Measurements from ENCODE around the gene MRPS12.

DNA sequence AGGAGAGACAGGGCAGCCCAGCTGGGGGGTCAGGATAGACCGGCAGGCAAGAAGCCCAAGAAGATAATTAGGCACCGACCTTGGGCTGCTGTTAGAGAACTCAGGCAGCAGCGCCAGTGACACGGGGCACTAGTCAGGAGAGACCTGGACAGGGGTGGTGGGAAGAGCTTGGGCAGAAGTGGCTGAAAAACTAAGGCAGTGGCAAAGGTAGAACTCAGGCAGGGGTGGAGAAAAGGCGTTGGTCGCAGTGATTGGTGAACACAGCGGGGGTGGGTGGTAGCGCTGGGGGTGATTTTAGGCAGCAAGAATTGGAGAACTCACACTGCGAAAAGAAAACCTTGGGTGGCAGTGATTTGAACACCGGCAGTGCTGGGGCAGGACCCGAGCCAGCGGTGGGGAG is 23.1 kb upstream of the MRPS12 start:
- TF ChIP-seq, protein P1, sequence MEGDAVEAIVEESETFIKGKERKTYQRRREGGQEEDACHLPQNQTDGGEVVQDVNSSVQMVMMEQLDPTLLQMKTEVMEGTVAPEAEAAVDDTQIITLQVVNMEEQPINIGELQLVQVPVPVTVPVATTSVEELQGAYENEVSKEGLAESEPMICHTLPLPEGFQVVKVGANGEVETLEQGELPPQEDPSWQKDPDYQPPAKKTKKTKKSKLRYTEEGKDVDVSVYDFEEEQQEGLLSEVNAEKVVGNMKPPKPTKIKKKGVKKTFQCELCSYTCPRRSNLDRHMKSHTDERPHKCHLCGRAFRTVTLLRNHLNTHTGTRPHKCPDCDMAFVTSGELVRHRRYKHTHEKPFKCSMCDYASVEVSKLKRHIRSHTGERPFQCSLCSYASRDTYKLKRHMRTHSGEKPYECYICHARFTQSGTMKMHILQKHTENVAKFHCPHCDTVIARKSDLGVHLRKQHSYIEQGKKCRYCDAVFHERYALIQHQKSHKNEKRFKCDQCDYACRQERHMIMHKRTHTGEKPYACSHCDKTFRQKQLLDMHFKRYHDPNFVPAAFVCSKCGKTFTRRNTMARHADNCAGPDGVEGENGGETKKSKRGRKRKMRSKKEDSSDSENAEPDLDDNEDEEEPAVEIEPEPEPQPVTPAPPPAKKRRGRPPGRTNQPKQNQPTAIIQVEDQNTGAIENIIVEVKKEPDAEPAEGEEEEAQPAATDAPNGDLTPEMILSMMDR (conservative IDR thresholded peaks at IDR 0.05): no peak
- TF ChIP-seq EZH2 (IDR thresholded peaks at IDR 0.05; ENCODE audit: low read depth): no peak

Measured in PC-9 (cell line).